Ishikawa (cell line): ENCODE results near the gene TNFRSF8.

Source experiments
- EGR1 ChIP-seq: IDR thresholded peaks from 2 replicates; pipeline ENCODE4 v1.6.1; 2012
- EP300 ChIP-seq: IDR thresholded peaks from 2 replicates; pipeline ENCODE4 v1.6.1; 2012; ENCODE audit warnings: borderline replicate concordance
- FOXM1 ChIP-seq: IDR thresholded peaks from 2 replicates; pipeline ENCODE4 v1.6.1; 2012; ENCODE audit warnings: low read depth, borderline replicate concordance
- NFIC ChIP-seq: IDR thresholded peaks from 2 replicates; pipeline ENCODE4 v1.6.1; 2012
- RAD21 ChIP-seq: IDR thresholded peaks from 2 replicates; pipeline ENCODE4 v1.6.1; 2012; ENCODE audit warnings: low read depth
- TAF1 ChIP-seq: IDR thresholded peaks from 2 replicates; pipeline ENCODE4 v1.6.1; 2012; ENCODE audit warnings: low read depth, mild to moderate bottlenecking
- TF ChIP-seq, protein P1 (sequence below): IDR thresholded peaks from 2 replicates; pipeline ENCODE4 v1.6.1; 2012; ENCODE audit warnings: low read depth, mild to moderate bottlenecking
- TF ChIP-seq, protein P2 (sequence below): IDR thresholded peaks from 2 replicates; pipeline ENCODE4 v1.6.1; 2012

- TF ChIP-seq FOXM1 (no peak), RAD21 (no peak), NFIC (no peak), EP300 (no peak), EGR1 (no peak), TAF1 (no peak)
- TF ChIP-seq, protein P1, sequence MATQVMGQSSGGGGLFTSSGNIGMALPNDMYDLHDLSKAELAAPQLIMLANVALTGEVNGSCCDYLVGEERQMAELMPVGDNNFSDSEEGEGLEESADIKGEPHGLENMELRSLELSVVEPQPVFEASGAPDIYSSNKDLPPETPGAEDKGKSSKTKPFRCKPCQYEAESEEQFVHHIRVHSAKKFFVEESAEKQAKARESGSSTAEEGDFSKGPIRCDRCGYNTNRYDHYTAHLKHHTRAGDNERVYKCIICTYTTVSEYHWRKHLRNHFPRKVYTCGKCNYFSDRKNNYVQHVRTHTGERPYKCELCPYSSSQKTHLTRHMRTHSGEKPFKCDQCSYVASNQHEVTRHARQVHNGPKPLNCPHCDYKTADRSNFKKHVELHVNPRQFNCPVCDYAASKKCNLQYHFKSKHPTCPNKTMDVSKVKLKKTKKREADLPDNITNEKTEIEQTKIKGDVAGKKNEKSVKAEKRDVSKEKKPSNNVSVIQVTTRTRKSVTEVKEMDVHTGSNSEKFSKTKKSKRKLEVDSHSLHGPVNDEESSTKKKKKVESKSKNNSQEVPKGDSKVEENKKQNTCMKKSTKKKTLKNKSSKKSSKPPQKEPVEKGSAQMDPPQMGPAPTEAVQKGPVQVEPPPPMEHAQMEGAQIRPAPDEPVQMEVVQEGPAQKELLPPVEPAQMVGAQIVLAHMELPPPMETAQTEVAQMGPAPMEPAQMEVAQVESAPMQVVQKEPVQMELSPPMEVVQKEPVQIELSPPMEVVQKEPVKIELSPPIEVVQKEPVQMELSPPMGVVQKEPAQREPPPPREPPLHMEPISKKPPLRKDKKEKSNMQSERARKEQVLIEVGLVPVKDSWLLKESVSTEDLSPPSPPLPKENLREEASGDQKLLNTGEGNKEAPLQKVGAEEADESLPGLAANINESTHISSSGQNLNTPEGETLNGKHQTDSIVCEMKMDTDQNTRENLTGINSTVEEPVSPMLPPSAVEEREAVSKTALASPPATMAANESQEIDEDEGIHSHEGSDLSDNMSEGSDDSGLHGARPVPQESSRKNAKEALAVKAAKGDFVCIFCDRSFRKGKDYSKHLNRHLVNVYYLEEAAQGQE = no peak
- TF ChIP-seq, protein P2, sequence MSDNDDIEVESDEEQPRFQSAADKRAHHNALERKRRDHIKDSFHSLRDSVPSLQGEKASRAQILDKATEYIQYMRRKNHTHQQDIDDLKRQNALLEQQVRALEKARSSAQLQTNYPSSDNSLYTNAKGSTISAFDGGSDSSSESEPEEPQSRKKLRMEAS = no peak
Observed at GRCh38 chr1:12136916-12137610, 74.0 kb downstream of the TNFRSF8 start.
